Endothelial cell of umbilical vein (primary cell): ENCODE data around the gene LTBP2. TPM values are rescaled to one million over a fixed set of nuclear protein-coding genes. Genes with fewer than 3 reads are reported as not detected.

Source experiments
- BruUV-seq: library from RNA; stranded (reverse); fragments of 400-500 nt; replicated peaks from 2 replicates; lab custom pipeline; 2021; lab: Mats Ljungman, UMichigan
- CTCF ChIA-PET: fragments of 300-600, 350-600 bp; sonication (Branson Sonifier 250); formaldehyde crosslinking; loops from one replicate; lab custom pipeline; 2021; ENCODE audit warnings: antibody characterized with exemption, inconsistent platforms; lab: Charles Lee
- POLR2A ChIA-PET: fragments of 300-600, 350-600 bp; sonication (Branson Sonifier 250); formaldehyde crosslinking; loops from one replicate; lab custom pipeline; 2021; ENCODE audit warnings: antibody characterized with exemption, inconsistent platforms; lab: Charles Lee
- DNase-seq: peaks from one replicate; pipeline ENCODE4 v3.0.0-alpha.2; 2011; ENCODE audit warnings: low read depth, low spot score
- FAIRE-seq: peaks from 2 replicates; lab custom pipeline; 2011; peaks lifted over from hg19 to GRCh38; lab: Jason Lieb, UNC
- H2AFZ ChIP-seq: 2 replicates; pipeline ENCODE4 v1.6.0; 2012; ENCODE audit warnings: low read depth, low read length, control low read depth, inconsistent platforms
- H3K27ac ChIP-seq: 2 replicates; pipeline ENCODE4 v1.5.1; 2011; ENCODE audit warnings: low read depth, mild to moderate bottlenecking, control low read depth, low read length, moderate library complexity; ENCODE audit not compliant: insufficient read depth
- H3K27me3 ChIP-seq, 2 experiments: 2 replicates each; pipeline versions ENCODE4 v1.6.0 to v1.6.1; 2011; ENCODE audit warnings: low read length in 2 of 2, mixed read lengths in 1 of 2; ENCODE audit not compliant: control insufficient read depth in 2 of 2, insufficient read depth in 2 of 2
- H3K36me3 ChIP-seq, 2 experiments: 2 replicates in 1 of 2; 3 replicates in 1 of 2; pipeline ENCODE4 v1.5.1; 2011; ENCODE audit warnings: low read length in 2 of 2, mild to moderate bottlenecking in 1 of 2, moderate library complexity in 1 of 2; ENCODE audit not compliant: control insufficient read depth in 2 of 2, insufficient read depth in 2 of 2; ENCODE audit errors: extremely low read depth in 1 of 2
- H3K4me1 ChIP-seq: 3 replicates; pipeline ENCODE4 v1.5.1; 2011; ENCODE audit warnings: mild to moderate bottlenecking, low read length; ENCODE audit not compliant: control insufficient read depth, insufficient read depth; ENCODE audit errors: extremely low read depth
- H3K4me2 ChIP-seq: 2 replicates; pipeline ENCODE4 v1.6.1; 2011; ENCODE audit warnings: low read length, control low read depth, mixed read lengths; ENCODE audit not compliant: insufficient read depth
- H3K4me3 ChIP-seq, 3 experiments: fragments of 200-600 bp in 1 of 3; sonication (generic), shearing (Covaris generic) in 1 of 3; replicated peaks in 1 of 3; 2 replicates each; pipeline ENCODE4 v1.5.1; 2011 to 2016; ENCODE audit warnings: control low read depth in 3 of 3, low read length in 3 of 3, mild to moderate bottlenecking in 2 of 3, inconsistent platforms in 1 of 3, low read depth in 1 of 3, moderate library complexity in 1 of 3; ENCODE audit not compliant: insufficient read depth in 1 of 3
- H3K79me2 ChIP-seq: 2 replicates; pipeline ENCODE4 v1.6.0; 2012; ENCODE audit warnings: low read length, inconsistent platforms; ENCODE audit not compliant: control insufficient read depth, insufficient read depth
- H3K9ac ChIP-seq: replicated peaks from 2 replicates; pipeline ENCODE3; 2011; ENCODE audit warnings: low read length, control low read depth; ENCODE audit not compliant: insufficient read depth; ENCODE audit errors: extremely low read depth
- H3K9me1 ChIP-seq: replicated peaks from 3 replicates; pipeline ENCODE4 v1.6.0; 2011; ENCODE audit warnings: mild to moderate bottlenecking, low read length; ENCODE audit not compliant: control insufficient read depth, insufficient read depth; ENCODE audit errors: extremely low read depth
- H3K9me3 ChIP-seq: replicated peaks from 2 replicates; pipeline ENCODE4 v1.5.1; 2012; ENCODE audit warnings: low read length, inconsistent platforms; ENCODE audit not compliant: control insufficient read depth, insufficient read depth
- H4K20me1 ChIP-seq: replicated peaks from 2 replicates; pipeline ENCODE3; 2011; ENCODE audit warnings: mild to moderate bottlenecking, low read length; ENCODE audit not compliant: control insufficient read depth, insufficient read depth; ENCODE audit errors: extremely low read depth
- GATA2 ChIP-seq: IDR thresholded peaks from 2 replicates; pipeline ENCODE4 v1.7.0; 2011; ENCODE audit warnings: low read depth, mild to moderate bottlenecking, moderate library complexity, mixed read lengths, low read length; ENCODE audit not compliant: insufficient read length, insufficient read depth
- POLR2A ChIP-seq: IDR thresholded peaks from 2 replicates; pipeline ENCODE4 v1.6.1; 2012; ENCODE audit warnings: low read depth, mild to moderate bottlenecking, control low read depth, low read length
- dilution Hi-C: fragments of 300-500 bp; cut with MboI; formaldehyde crosslinking; loops from one replicate; pipeline ENCODE4 v1.15.0; 2019; ENCODE audit warnings: low sequenced_read_pairs; ENCODE audit not compliant: extremely low pct_ligation_motif_present
- intact Hi-C: fragments of 100-400 bp; cut with micrococcal nuclease; formaldehyde crosslinking; loops from one replicate; pipeline ENCODE4 v1.10.0; 2022
- polyA plus RNA-seq, 4 experiments: library from polyadenylated mRNA; depleted of rRNA in 3 of 4; stranded (reverse) in 3 of 4; unstranded in 1 of 4; fragments of >200 nt; gene quantifications; 2 replicates each; pipeline versions ENCODE4 v1.2.1 to v1.2.3, GENCODE V29; 2011 to 2012; ENCODE audit warnings: missing spikeins in 1 of 4
- total RNA-seq: library from RNA; stranded (reverse); gene quantifications from 2 replicates; pipeline ENCODE4 v1.2.3, GENCODE V29; 2021
- TF ChIP-seq, protein P1 (sequence below), 2 donors: IDR thresholded peaks; 1 replicate in 1 of 2; 2 replicates in 1 of 2; pipeline ENCODE4 v1.5.1; 2011; ENCODE audit warnings: low read length in 2 of 2, mild to moderate bottlenecking in 2 of 2, moderate library complexity in 2 of 2, control low read depth in 1 of 2, inconsistent platforms in 1 of 2, low read depth in 1 of 2; ENCODE audit not compliant: insufficient read depth in 1 of 2; ENCODE audit errors: extremely low read depth in 1 of 2

LTBP2 gene
- total and polyA plus RNA-seq, 2 donors (not counting 3 experiments of a cell fraction or from before 2014, with no cell fraction given) = 209 to 268 TPM

DNA sequence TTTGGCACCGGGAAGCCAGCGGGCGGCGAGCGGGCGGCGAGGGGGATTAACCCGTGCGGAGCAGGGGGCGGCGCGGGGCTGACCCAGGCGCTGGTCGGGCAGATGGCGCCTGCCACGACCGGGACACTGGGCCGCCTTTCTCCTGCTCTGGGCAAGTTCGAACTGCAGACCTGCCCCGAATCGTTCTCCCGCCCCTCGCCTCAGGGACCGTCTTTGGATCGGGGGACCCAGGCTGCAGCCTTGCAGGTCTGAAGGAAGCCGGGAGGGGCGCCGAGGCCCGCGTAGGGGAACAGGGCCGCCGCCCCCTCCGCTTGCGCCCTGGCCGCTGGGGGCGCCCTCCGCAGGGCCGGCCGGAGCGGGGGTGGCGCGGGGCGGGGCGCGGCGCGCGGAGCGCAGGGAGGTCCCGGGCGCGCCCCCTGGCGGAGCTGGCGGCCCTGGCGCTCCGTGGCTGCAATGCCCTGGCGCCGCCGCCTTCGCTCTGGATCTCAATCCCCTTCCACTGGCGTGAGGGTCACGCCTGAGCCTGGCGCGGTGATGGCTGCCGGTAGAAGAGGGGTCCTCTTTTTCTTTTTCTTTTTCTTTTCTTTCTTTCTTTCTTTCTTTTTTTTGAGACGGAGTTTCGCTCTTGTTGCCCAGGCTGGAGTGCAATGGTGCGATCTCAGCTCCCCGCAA, 449 bp upstream of the LTBP2 start:
- peak; percentile 77 for DNase-seq
- BruUV-seq = no TSS peak

More for the DNA sequence above, 449 bp upstream of the LTBP2 start:
- Histone ChIP-seq H3K27me3 (no peaks in the 10 kb centered on the region), H3K9ac (peak overlapping the region; percentile 79), H3K27ac (peak overlapping the region; percentile 52), H3K4me1 (peaks cover 65% of the 10 kb centered on the region), H4K20me1 (no peaks in the 10 kb centered on the region), H3K36me3 (no peaks in the 10 kb centered on the region), H3K9me3 (no peaks in the 10 kb centered on the region), H3K4me2 (peak overlapping the region; percentile 33), H3K79me2 (peaks cover 73% of the 10 kb centered on the region), H2AFZ (peak overlapping the region; percentile 28), H3K4me3 (peak overlapping the region; percentile 81 to 88 (median 88)), H3K9me1 (no peaks in the 10 kb centered on the region)
- FAIRE-seq = peak; percentile 73
- TF ChIP-seq GATA2 = no peak
- TF ChIP-seq, protein P1, sequence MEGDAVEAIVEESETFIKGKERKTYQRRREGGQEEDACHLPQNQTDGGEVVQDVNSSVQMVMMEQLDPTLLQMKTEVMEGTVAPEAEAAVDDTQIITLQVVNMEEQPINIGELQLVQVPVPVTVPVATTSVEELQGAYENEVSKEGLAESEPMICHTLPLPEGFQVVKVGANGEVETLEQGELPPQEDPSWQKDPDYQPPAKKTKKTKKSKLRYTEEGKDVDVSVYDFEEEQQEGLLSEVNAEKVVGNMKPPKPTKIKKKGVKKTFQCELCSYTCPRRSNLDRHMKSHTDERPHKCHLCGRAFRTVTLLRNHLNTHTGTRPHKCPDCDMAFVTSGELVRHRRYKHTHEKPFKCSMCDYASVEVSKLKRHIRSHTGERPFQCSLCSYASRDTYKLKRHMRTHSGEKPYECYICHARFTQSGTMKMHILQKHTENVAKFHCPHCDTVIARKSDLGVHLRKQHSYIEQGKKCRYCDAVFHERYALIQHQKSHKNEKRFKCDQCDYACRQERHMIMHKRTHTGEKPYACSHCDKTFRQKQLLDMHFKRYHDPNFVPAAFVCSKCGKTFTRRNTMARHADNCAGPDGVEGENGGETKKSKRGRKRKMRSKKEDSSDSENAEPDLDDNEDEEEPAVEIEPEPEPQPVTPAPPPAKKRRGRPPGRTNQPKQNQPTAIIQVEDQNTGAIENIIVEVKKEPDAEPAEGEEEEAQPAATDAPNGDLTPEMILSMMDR (IDR thresholded peaks at IDR 0.05; ENCODE audit: extremely low read depth in 1 of 2, insufficient read depth in 1 of 2, low read depth in 1 of 2, low read length in 2 of 2) = peak in 1 of 2 donors; percentile 74
- peak; percentile 48 for TF ChIP-seq POLR2A
- CTCF ChIA-PET = interaction anchor here (0.6 to 6.2 kb wide), 35 partner anchors 9 to 293 kb away, joined by 3 to 202 read pairs (median 4); partner anchors contain the start of genes AREL1, FCF1 and YLPM1
- dilution Hi-C loops = no loop called here
- intact Hi-C loops = loop anchor here (1.0 kb wide), 2 partner anchors 26 to 151 kb away; partner anchors contain the start of gene YLPM1
- POLR2A ChIA-PET = interaction anchor here (0.6 to 1.2 kb wide), 3 partner anchors 8 to 65 kb away, joined by 3 to 7 read pairs (median 5); no protein-coding TSS in a partner anchor
